ENCODE data around the gene CLSTN2. TPM values are rescaled to one million over a fixed set of nuclear protein-coding genes. Genes with fewer than 3 reads are reported as not detected.

CLSTN2 gene
- total RNA-seq, 4 donors from 2014 or later = 19.5 to 66.7 (median 42.5) TPM

DNA sequence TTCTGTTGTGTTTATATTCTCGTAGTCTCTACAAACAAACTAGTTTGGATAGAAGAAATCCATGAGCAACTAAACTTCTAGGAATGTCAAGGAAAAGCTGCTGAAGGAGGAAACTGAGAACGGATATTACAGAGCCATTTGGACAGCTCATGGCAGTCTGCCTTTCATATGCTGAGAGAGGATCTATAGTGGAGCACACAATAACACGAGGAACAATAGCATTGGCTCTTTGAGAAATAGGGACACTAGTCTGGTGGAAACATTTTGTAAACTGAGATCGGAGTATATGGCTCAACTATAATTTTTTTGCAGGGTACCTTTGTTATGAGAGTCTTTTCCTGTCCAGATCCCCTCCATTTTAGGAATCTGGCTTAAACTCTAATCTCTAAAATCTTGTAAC is 200.5 kb downstream of the CLSTN2 start:
- TF ChIP-seq, protein P1, sequence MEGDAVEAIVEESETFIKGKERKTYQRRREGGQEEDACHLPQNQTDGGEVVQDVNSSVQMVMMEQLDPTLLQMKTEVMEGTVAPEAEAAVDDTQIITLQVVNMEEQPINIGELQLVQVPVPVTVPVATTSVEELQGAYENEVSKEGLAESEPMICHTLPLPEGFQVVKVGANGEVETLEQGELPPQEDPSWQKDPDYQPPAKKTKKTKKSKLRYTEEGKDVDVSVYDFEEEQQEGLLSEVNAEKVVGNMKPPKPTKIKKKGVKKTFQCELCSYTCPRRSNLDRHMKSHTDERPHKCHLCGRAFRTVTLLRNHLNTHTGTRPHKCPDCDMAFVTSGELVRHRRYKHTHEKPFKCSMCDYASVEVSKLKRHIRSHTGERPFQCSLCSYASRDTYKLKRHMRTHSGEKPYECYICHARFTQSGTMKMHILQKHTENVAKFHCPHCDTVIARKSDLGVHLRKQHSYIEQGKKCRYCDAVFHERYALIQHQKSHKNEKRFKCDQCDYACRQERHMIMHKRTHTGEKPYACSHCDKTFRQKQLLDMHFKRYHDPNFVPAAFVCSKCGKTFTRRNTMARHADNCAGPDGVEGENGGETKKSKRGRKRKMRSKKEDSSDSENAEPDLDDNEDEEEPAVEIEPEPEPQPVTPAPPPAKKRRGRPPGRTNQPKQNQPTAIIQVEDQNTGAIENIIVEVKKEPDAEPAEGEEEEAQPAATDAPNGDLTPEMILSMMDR (IDR thresholded peaks at IDR 0.05; ENCODE audit: low read depth) = no peak

DNA sequence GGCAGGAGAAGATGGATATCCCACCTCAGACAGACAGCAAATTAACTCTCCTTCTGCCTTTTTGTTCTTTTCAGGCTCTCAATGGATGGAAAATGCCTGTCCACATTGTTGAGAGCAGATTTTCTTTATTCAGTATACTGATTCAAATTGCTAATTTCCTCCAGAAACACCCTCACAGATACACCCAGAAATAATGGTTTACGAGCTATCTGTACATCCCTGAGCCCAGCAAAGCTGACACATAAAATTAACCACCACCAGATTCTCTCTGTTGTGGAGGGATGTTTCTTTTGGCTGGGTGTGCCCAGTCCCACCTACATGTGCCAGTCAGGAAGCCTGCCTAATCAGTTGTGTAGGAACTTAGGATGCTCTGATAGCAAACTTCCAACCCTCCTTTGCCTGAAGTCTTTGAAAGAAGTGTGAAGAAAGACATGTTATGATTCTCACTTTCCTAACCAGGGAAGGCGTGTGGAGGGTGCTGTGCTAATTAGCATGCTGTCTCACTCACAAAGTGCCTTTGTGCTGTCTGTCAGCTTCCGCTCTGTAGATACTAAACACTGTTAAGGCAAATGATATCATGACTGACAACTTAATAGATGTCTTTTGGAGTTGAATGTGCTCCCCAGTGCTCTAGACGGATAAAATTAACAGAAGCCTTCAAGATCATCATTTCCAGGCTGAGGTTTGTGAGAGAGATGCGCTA is 208.5 kb downstream of the CLSTN2 start:
- TF ChIP-seq, protein P1 (IDR thresholded peaks at IDR 0.05; ENCODE audit: low read depth) = no peak

DNA sequence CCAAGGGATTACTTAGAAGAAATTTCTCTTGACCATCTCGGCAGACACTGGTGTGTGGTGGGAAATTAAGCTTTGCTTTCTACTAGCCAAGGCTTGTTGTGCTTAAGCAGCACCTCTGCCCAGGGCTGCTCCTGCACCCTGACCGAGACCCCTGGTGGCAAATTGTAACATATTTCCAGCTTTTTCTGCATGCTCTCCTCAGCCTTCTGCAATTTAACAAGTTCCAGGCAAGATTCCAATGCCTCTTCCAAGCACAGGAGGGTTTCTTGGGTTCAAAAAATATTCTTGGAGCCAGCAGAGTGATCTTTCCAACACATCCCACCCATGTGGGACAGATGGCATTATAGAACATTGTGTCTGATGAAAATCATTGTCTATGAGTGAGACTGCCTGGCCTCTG is 210.5 kb downstream of the CLSTN2 start:
- TF ChIP-seq, protein P1 (IDR thresholded peaks at IDR 0.05; ENCODE audit: low read depth) = no peak

DNA sequence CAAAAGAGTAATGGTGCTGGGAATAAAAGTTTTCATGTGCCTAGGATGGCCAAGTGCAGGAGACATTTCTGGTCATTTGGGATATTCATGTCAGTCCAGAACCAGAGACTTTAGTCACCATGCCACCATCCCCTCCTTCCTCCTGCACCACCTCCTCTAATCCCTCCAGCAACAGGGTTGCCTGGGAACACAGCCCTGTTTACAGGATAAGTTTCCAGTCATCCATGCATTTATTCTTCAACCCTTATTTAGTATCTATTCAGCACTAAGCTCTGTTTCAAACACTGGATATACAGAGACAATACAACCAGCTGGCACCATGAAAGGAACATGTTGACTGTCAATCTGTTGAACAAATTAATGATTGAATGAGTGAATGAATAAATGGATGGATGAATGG is 211.7 kb downstream of the CLSTN2 start:
- TF ChIP-seq, protein P1 (IDR thresholded peaks at IDR 0.05; ENCODE audit: low read depth) = no peak

DNA sequence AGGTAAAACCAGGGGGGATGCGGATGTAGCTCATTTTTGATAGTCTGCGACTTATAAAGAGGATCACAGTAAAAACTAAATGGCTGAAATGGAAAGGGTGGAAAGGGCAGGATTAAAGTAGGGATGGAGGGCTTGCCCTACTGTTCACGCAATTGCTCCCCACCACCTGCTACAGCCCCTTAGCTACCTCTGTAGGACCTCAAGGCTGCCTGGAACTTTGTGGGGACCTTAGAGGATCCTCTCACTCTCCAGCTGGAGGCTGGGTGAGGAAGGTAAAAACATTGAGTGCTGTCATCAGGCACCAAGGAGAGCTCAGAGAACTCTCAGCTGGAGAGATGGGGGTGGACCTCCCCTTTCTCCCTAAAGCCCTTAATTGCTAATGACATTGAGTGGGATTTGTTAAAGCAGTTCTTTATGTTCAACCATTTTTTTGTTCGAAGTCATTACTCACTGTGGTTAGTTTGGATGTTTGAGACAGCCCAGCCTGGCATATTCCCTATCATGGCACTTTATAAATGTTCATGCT is 213.0 kb downstream of the CLSTN2 start:
- TF ChIP-seq, protein P1 (IDR thresholded peaks at IDR 0.05; ENCODE audit: low read depth) = no peak

DNA sequence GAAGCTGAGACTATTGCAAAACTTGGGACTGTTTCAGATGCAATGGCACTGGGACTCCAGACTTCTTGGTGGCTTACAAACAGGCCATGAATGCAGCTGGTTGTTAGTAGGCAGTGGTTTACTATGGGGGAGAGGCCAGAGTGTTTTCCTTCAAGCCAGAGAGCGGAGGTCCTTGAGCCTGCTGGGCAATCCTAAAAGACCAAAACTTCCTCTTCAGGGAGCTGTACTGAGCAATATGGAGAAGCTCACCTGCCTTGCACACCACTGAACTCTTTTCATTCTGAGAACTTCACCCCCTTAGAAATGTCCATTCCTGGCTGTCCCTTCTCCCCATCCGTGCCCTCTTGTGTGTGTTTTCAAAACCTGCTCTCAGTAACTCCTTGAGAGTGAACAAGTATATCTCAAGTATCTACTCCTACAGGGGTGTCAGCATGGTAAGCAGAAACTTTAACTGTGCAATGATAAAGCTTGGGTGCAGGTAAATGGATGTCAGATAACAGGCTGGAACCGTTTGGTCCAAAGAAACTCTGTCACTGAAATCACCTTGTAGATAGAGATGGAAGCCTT is 213.9 kb downstream of the CLSTN2 start:
- TF ChIP-seq, protein P1 (IDR thresholded peaks at IDR 0.05; ENCODE audit: low read depth) = no peak

DNA sequence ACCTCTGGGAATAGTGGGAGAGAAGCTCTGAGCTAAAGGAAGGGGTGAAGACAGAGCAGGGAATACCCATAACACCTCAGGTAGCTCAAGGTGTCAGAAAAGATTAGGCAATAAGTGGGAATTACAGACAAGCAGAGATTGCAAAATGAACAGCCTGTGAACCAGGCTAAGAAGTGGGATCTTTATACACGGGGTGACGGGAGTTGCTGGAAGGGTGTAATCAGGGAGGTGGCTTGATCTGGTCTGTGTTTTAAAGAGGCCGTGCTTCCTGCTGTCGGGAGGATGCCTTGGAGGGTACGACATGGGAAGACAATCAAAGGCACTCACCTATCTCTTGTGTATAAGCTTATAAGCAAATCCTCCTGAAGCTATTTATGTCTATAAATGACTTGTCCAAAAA is 216.3 kb downstream of the CLSTN2 start:
- TF ChIP-seq, protein P1 (IDR thresholded peaks at IDR 0.05; ENCODE audit: low read depth) = no peak

Data from subcutaneous adipose tissue (tissue), 4 donors.